Neural progenitor cell (in vitro differentiated cells): ENCODE results near the gene MRGPRF.

ENCODE experiments used
- EZH2 ChIP-seq: fragments of 200-600 bp; sonication (generic); IDR thresholded peaks from 2 replicates; pipeline ENCODE4 v1.6.1; 2017; ENCODE audit warnings: antibody characterized with exemption, mild to moderate bottlenecking, moderate library complexity
- EZH2phosphoT487 ChIP-seq: fragments of 200-600 bp; sonication (generic); IDR thresholded peaks from 2 replicates; pipeline ENCODE4 v1.6.1; 2017; ENCODE audit warnings: antibody characterized with exemption

DNA sequence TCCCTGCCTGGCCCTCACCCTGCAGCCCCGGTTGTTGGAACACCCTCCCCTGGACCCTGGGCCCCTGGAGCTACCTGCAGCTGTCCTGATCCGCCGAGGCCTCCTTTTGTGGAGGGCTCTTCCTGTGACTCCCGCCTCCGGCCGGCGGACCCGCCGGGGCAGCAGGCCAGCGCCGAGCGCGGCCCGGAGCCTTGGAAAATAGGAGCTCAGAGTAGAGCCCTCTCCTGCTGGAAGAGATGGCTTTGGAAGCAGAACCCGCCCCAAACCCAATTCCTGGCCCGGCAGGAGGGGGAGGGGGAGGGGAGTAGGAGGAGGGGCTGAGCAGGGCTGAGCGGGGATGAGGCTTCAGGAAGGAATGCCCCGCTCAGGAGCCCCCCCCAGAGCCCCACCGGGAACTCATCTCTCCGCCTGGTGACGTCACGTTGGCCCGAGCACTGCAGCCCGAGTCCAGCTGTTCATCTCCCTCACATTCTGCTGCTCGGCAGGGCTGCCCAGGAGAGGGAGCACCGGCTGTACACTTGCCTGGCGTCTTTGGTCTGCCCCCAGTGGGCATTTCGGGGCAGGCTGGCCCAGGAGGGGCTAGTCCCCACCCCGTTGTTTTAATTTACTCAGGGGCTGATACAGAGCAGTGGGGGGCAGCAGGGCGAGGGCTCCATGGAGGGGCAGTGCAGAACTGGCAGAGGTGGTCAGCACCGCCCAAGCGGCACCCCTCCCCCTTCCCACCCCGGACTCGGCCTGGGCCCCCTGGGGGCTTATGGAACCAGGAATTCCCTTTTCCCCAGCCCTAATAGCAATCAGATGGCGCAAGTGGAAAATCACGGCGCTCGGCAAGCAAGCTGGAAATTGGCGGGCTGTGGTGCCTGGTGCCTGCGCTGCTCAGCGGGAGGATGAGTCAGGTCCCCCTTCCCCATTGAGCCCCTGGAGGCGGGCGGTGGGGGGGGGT is at the start of gene MRGPRF:
- TF ChIP-seq EZH2phosphoT487 (no peak), EZH2 (no peak)
